Stimulated activated CD8-positive, alpha-beta memory T cell treated with anti-CD3 and anti-CD28 coated beads, Interleukin-7, amount 100 ng/mL, for 24 hours (primary cell): ENCODE data around the gene FOXA1.

Experiments
- DNase-seq: peaks from one replicate; pipeline ENCODE4 v3.0.0-alpha.2; 2020; ENCODE audit warnings: low read depth

The FOXA1 gene

DNA sequence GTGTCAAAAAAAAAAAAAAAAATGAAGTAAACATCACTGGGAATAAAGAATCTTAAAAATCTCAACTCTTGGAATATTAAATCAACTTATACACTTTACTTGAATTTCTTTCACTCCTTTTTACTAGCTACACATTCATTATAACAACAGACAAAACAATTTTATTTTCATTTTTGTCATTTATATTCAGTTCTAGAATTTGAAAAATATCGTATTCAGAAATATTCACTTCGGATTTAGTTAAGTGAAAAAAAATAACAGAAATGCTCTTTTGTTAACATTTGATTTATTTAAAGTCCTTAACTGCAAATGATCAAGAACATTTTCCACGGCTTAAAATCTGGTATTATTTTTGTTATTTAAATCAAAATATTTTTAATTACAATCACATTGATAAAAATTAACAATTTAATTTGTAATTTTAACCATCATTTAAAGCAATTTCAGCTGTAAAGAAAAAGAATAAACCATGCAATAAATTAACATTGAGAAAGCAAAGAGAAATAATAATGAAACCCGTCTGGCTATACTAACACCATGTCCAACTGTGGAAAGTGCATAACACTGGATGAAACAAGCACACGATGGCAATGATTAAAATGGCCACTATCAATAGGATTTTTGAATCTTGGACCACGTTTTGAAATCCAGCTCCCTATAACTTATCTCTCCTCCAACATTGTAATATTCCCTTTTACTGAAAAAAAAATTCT lies 5.2 kb downstream of the FOXA1 start:
- DNase-seq = no peak

- DNase-seq = no peak
These were observed 5.9 kb downstream of the FOXA1 start for GRCh38 chr14:37588956-37589714.

DNA sequence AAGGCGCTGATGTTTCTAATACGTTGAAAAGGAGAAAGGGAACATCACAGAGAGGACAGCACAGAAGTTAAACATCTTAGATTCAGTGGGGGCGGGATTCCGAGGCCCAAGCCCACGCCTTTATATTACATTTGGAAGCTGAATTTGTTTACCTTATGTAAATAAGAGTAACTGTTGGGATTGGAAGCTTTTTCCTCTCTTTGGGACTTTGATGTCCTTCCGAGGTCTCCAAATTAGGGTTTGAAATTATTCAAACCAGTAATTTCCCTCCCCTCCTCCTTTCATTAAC lies 6.4 kb downstream of the FOXA1 start:
- no peak for DNase-seq

DNA sequence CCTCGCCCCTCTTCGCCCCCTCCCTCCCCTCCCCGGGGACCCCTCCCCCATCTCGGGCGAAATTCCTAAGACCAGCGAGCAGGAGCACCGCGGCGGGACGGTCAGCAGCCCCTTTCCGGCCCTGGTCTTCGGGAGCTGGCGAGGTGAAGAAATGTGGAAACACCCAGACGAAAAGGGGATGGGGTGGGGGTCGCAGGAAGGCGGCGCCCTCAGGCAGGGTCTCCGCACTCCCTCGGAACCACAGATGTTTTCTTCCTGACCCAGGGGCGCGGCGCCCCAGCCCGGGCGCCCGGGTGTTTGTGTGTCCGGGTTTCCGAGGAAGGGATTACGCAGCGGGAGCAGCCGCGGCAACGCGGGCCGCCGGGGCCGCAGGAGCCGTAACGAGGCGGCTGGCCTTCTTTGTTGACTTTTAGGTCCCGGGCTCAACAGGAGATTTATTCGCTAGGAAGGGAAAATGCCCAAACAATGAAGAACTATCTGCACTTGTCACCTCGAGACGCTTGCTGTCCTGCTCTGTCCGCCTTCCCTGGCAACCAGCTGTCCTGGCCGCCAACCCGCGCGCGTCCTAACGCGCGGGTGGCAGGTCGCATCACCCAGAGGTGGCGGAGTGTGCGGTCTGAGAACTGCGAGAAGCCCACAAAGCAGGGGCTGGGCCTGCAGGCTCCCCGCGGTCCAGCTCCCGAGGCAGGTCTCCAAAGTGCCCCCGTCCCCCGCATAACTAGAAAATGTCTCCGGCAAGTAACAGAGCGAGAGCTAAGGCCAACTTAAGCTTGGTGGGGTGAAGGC lies 7.0 kb downstream of the FOXA1 start:
- no peak for DNase-seq

DNA sequence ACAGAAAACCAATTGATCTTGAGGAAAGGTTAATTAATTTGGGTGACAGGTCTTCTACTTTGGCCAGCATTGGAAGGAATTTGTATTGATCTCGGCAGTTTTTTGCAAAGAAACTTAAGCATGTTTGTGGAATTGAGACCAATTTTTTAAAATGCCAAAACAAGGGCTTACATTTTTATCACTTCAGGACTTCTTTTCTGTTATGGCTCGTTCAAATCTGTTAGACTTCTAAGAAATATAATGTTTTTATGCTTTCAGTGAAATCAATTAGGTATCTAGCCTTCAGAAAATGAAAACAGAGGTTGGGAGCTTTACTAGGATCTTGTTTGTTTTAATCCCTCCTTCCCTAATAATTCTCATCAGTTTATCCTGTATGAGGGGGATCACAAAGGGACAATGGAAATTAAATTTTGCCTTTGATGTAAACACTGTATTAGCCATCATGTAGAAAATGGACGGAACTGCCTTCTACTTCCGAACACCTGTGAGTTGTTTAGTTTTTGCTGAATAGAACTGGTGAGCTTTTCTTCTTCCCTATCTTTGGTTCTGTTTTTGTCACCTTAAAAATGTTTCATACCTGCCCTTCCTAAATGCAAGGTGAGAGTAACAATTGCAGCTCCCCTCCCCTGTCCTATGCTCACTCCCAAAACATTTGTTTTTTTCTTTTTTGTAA lies 7.8 kb downstream of the FOXA1 start:
- no peak for DNase-seq

DNA sequence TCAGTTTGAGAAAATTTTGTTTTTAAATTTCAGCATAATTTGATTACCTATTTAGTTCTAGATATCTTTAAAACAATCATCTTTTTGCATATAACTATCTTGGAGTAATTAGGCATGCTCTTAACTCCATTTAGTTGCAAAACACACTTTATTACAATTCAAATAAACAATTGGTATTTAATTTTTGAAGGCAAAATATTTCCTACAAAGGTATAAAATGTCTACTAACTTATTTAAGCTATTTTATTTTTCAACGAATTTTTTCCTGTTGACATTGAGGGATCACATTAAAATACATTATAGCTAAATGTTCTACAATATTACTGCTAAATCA lies 8.3 kb downstream of the FOXA1 start:
- no peak for DNase-seq

DNA sequence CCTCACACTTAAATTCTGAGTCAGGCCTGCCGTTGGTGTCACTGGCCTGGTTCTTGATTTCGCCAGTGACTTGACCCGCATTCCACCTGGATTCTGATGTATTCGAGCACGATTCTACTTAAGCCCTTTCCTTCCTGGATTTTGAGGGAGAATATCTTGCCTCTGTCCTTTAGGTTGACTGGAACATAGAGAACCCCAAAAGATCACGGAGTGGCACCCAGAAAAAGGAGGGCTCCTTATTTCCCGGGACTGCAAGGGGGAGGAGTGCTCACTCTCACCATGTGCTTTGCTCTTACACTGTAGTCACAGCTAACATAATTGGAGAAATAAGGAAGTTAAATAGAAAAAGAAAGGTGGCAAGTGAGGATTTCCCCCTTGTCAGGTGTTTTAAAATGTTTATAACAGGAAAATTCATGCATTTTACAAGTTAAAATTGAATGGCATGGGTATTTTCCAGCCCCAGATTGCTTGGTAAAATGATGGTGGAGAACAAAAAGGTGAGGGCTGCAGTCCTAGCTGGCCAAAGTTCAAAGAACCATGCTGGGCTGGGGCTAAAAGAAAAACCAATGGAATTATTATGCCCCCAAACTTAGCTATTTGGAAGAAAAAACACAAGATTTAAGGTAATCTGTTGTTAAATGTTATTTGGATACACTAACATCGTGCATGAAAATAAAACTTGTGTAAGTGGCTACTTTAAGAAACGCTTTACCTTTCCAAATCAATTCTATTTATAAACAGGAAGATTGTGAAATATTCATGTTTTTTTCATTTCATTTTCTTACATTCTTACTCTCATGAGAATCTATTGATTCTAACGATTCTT lies 8.9 kb downstream of the FOXA1 start:
- no peak for DNase-seq

DNA sequence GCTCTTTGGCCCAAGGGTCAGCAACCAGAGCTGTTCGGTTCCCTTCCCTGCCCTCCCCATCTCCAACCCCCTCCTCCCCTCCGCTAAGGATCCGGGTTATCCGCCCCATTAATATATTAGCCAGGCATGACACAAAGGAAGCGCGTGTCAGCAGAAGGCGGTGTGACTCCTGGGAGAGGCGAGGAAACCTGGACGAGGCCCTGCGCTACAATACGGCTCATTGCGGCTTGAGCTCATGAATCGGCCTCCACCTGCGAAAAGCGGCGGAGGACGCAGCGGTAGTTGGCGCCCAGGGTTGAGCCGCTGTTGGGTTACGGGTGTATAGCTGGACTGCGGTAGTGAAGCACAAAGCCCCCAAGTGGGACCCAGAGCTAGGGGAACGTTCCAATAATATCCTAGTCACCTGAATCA lies 9.9 kb downstream of the FOXA1 start:
- no peak for DNase-seq

DNA sequence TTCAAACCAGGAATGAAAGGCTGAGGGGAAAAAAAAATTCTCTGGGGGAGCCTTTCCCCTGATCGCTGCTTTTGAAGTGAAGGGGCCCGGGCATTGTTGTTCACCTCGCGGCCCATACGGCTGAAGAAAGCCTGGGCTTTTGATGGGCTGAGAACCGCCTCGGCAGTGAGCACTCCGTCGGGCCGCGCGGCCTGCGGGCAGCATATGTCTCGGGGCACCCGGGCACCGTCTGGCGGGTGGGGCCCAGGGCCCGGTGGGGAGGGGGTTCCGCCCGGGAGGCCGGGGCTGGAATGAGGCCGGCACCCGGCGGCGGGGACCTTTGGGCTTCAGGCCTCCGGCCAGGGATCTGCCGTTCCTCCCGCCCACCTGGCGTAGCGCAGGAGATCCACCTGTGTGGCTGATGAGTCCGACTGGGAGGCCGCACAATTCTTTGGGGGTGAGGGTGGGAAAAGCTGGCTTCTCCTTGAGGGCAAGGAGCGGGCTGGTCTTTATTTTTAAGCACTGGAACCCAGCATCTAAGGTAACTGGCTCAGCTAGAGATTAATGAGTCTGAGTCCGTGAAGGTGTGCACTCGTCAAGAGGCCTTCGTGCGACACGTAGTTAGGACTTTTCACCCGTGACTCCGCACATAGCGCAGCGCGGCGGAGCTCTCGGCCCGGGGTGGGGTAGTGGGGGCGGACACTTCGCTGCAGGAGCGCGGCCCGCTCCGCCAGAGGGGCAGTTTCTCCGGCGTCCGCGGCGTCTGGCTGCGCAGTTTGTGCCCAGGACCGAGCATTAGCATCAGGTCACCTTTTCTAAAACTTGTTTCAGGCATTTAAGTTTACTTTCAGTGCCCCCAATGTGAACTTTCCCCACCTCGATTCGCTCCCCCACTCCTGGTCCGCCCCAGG lies 10.6 kb downstream of the FOXA1 start:
- no peak for DNase-seq

DNA sequence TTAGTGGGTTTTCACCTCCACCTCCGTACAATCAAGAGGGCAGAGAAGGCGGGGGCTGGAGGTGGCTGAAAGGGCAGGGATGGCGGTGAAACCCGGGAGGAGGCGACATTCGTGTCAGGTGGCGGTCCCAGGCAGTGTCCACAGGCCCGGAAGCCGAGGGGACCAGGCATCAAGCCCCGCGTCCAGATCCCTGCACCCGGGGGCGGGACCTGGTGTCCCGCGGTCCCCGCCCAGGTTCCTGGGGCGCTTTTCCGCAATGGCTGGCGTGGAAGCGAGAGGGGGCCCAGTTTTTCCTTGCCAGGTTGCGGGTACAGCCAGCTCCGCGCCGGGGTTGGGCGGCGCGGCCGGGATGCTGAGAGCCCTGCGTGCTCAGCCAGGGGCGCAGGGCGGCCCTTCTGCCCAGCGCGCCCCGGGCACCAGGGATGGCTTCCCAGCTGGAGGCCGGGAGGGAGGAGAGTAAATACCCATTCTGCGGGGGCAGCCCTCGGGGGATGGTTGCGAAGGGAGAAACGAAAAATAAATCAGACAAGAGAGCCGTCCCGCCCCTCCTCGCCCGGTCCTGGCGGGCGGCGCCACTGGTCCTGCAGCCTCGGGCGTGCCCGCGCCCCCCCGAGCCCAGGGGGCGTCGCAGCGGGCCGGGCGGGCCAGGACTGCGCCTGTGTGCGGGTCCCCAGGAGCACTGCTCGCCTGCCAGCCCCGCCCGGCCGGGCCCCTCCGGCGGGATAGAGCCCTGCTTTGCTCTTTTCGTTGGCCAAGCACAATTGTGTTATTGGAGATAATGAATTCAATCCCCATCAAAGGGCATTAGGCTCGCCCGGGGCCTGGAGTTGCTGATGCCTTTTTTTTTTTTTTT lies 11.5 kb downstream of the FOXA1 start:
- no peak for DNase-seq

DNA sequence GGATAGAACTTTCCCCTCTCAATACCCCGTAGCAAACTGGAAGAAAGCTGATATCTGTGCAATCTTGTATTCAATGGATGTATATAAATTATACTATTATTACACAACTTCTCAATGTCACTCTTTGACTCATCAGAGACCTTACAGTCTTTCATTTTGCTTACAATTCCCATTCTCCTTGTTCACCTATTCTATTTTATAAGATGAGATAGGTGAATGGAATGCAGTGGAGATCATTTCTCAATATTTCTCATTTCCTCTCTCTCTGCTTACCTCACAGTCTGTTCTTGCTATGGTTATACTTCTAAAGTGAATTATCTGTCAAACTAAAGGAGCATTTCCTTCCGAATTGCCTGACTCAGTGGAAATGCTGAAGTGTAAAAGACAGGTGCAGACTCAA lies 14.9 kb downstream of the FOXA1 start:
- no peak for DNase-seq

DNA sequence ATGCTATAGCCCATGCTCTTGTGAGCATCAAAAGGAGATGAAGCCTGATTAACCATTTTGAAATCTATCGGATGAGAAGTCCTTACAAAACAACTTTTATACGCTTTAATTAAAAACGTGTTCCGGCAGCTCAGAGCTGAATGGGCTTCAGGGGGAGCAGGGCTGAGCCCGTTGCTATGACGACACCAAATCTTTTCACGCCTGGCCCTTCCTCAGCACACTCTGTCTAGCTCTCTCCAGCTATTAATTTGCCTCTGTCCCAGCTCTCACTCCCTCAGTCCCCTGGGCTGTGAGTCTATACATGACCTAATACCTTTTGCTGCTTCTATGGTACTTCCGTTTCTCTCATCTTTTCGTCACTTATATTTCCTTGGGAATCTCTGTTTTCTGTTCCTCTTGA lies 15.8 kb downstream of the FOXA1 start:
- no peak for DNase-seq

DNA sequence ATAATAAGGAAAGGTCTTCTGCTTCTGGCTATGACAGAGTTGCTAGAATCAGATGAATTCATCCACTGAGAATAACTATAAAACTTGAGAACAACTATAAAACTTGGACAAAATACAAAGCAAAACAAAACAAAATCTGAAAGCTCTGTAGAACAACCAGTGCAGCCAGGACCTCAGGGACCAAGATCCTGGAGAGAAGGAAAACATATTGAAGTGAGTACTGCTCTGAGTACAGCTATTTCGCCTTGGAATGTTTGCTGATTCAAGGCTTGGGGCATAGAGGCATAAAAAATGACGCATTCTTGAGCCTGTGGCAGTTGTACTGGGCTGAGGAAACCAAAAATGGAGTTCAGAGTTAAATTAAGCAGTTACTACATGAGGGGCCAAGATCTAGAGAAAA lies 21.7 kb downstream of the FOXA1 start:
- no peak for DNase-seq

DNA sequence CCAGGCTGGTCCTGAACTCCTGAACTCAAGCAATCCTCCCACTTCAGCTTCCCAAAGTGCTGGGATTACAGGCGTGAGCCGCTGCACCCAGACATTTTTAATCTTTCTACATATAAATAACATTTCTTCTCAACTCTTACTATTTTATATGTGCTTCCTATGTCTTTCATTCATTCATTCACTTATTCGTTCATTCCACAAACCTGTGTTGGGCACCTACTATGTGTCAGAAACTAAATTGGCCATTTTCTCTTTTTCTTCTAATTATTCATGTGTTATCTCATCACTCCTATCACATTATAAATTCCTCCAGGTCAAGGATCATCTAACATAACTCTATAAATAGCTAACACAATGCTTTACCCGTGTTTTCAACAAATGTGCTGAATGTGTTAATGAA lies 23.7 kb downstream of the FOXA1 start:
- DNase-seq = no peak

- DNase-seq = no peak
These were observed 25.3 kb downstream of the FOXA1 start for GRCh38 chr14:37569729-37570128.

- no peak for DNase-seq
These were observed 28.2 kb downstream of the FOXA1 start for GRCh38 chr14:37566811-37567371.

- no peak for DNase-seq
These were observed 29.5 kb downstream of the FOXA1 start for GRCh38 chr14:37565550-37565949.

DNA sequence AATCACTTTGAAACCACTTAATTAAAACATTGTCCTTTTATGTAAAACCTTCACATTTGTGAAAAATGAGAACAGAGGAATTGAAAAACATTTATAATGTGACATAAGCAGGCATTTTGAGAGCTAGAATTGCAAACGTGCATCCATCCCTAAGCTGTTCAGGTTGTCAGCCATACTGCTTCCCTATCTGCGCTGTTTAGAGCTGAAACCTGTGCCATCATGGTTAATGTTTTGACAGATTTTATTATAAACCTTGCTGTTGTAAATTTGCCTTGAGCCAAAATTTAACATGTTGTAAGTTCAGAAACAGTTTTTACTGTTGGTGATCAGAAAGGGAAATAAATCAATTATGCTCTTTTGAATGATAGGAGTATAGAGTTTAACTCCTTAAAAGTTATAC lies 31.9 kb downstream of the FOXA1 start:
- no peak for DNase-seq

DNA sequence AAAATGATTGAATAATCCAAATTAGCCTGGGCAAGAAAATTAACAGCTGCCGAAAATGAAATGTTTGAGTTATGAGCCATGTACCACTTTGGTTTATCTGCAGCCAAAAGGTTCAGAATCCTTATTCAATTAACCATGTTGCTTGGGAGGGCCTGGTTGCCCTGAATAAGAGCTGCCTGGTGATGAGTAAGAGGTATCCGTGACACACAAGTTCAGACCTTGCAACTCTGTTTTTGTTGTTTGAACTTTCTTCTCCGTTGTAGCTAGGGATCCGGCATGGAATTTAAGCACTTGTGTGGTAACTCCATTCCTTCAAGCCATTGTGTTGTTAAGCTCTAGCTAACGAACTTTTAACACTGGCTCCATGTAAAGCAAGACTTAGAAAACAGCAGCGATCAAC lies 35.7 kb downstream of the FOXA1 start:
- no peak for DNase-seq

DNA sequence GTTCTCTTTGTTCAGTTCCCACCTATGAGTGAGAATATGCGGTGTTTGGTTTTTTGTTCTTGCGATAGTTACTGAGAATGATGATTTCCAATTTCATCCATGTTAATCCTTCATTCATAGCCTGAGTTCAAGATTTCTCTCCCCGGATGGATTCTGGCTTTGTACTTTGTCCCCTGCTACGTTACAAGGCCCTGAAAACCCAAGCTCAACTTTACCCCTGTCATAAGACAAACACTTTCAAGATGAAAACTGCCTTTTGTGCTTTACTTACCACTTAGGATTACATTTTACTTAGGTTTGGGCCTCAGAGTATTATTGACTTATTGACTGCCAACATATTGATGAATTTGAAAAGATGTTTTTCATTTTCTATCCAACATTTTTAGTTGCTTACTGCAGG lies 36.3 kb downstream of the FOXA1 start:
- DNase-seq = no peak
